Stimulated activated CD8-positive, alpha-beta memory T cell treated with anti-CD3 and anti-CD28 coated beads, Interleukin-7, amount 100 ng/mL, for 1 hour (primary cell): Measurements from ENCODE around the gene SMG9.

Experiments
- DNase-seq, 2 donors: peaks; one replicate each; pipeline ENCODE4 v3.0.0-alpha.2; 2020; ENCODE audit warnings: low read depth in 2 of 2

The SMG9 gene

DNA sequence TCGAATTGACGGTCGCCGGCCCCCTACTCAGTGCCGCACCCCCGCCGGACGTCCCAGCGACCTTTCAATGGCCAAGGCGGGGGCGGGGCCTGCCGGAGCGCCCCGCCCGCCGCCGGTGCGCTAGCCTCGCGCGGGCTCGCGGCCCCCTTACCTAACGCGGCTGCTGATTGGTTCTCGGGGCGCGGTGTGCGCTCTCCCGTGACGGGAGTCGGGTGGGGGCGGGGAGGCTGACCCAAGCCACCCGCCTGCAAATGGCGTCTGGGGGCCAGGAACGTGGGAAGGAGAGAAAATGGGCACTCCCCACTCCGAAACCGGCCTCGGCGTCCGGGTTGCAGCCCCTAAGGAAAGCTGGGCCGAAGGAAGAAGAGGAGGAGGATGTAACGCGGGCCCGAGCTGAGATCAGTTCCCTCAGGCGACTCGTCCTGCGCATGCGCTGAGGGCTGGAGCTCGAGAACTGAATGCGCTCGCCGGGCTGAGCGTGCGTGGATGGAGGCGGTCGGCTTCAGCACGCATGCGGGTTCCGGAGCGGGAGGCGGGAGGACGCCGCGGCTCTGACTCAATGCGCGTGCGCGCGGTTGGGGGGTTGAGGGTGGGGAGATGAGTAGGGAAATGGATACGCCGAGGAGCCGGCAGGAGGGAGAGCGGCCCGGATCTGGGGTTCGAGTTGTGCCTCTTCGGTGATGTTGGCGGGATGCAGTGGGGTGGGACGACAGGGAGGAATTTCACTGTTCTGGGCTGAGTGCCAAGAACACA is at the start of gene SMG9:
SMG9 (minus strand) TSS at position 460 of the 753 bp plus-strand sequence. CDS start 4,221 bp downstream, outside the sequence.
- DNase-seq = peak; percentile 97 to 98

- no peak for DNase-seq
These were observed 49.7 kb upstream of the SMG9 start for GRCh38 chr19:43804432-43804831.

GRCh38 chr19:43802216-43802951 is 47.6 kb upstream of the SMG9 start, which contains the start of gene LYPD5:
Gene LYPD5, minus strand, starts transcription at chr19:43802447. Its CDS starts 67 bp downstream, at chr19:43802380.
- no peak for DNase-seq

GRCh38 chr19:43799502-43800142 is 44.9 kb upstream of the SMG9 start:
- DNase-seq = no peak

GRCh38 chr19:43798546-43799409 is 44.0 kb upstream of the SMG9 start:
- peak in 1 of 2 donors; percentile 19 for DNase-seq

GRCh38 chr19:43798026-43798545 is 43.3 kb upstream of the SMG9 start:
- no peak for DNase-seq

- no peak for DNase-seq
These were observed 42.8 kb upstream of the SMG9 start for GRCh38 chr19:43797556-43797955.

- no peak for DNase-seq
These were observed 42.4 kb upstream of the SMG9 start for GRCh38 chr19:43797118-43797517.

- no peak for DNase-seq
These were observed 35.8 kb upstream of the SMG9 start for GRCh38 chr19:43790587-43790986.

GRCh38 chr19:43789029-43789428 is 34.3 kb upstream of the SMG9 start:
- DNase-seq = no peak

- DNase-seq = no peak
These were observed 31.9 kb upstream of the SMG9 start for GRCh38 chr19:43786665-43787064.

DNA sequence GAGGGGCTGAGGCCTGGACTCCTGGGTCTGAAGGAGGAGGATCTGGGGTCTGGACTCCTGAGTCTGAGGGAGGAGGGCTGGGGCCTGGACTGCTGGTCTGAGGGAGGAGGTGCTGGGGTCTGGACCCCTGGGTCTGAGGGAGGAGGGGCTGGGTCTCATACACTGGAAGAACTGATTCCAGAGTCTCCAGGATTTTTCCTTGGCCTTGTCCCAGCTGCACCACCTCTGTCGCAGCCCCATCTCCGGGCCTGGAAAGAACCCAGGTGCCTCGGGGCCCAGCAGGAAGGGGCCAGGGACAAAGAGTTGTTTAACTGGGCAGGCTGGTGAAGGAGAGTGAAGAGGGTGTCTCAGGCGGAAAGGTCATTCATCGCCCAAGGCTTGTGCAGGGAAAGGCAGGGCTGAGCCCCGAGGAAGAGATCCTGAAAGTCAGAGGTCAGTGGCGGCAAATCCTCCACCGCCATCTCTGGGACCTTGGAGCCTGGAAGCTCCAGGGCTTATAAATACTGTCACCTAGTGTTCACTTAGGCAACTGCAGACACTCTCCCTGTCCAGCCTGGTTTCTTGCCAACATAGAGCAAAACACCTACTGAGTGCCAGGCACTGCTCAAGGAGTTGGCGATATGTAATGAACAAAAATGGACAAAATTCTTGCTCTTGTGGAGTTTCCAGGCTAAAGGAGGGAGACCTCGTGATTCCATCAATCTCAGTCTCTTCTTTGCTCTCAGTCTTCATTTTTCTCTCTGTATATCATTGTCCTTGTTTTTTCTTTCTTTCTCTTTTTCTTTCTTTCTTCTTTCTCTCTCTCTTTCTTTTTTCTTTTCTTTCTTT is 30.4 kb upstream of the SMG9 start:
- no peak for DNase-seq

DNA sequence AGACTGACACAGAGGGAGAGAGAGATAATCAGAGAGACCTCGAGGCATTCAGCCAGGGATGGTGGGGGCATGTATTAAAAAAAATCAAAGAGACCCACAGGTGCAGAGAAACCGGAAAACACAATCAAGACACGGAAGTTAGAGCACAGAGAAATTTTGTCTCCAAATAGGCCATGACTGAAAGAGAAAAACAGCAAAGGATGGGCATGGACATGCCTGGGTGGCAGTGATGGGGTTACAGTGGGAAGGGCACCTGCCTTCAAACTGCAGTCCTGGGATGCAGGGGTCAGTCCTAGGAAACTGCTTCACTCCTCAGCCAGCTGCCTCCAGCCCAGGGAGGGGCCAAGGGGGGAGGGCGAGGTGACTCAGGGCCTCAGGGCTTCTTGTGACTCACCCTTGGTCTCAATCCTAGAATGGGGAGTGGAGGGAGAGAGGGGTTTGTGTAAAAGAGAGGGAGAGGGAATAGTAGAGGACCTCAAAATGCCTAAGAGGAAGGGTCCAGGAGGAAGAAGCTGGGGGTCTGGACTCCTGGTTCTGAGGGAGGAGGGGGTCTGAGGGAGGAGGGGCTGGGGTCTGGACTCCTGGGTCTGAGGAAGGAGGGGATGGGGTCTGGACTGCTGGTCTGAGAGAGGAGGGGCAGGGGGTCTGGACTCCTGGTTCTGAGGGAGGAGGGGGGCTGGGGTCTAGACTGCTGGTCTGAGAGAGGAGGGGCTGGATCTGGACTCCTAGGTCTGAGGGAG is 29.6 kb upstream of the SMG9 start:
- no peak for DNase-seq

- no peak for DNase-seq
These were observed 28.9 kb upstream of the SMG9 start for GRCh38 chr19:43783636-43784035.

GRCh38 chr19:43782689-43783231 is 28.0 kb upstream of the SMG9 start:
- DNase-seq = no peak

DNA sequence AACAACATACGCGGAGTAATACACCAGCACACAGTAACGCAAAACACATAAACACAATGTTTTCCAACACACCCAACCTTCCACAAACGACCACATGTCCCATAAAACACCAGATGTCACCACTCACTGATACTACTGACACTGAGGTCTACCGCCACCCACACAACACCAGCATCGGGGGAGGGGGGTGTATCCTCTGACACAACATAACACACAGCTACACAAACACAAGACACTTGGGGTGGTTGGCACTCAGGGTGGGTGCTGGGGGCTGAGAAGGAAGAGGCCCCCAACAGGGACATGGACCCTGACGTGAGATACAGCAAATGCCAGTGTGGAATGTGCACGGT is 27.5 kb upstream of the SMG9 start:
- DNase-seq = no peak

GRCh38 chr19:43781630-43782310 is 27.0 kb upstream of the SMG9 start:
- no peak for DNase-seq

- DNase-seq = no peak
These were observed 26.2 kb upstream of the SMG9 start, which contains the start of gene KCNN4 for GRCh38 chr19:43780706-43781525. Gene KCNN4, minus strand, starts transcription at chr19:43780973. Its CDS starts 112 bp downstream, at chr19:43780861.
